Liver (tissue), 9 donors: ENCODE data around the gene ALG12. TPM values are rescaled to one million over a fixed set of nuclear protein-coding genes. Genes with fewer than 3 reads are reported as not detected.

ENCODE experiments used
- DNase-seq: peaks from one replicate; pipeline ENCODE4 v3.0.0-alpha.2; 2017; ENCODE audit warnings: low spot score
- H3K27ac ChIP-seq, 2 donors: one replicate each; pipeline ENCODE4 v1.7.0; 2013; ENCODE audit warnings: inconsistent platforms in 2 of 2, low read length in 2 of 2, control low read depth in 1 of 2, low read depth in 1 of 2, mild to moderate bottlenecking in 1 of 2
- H3K27me3 ChIP-seq, 4 donors: one replicate each; pipeline versions ENCODE4 v1.6.1 to v1.7.0; 2013; ENCODE audit warnings: low read length in 3 of 4, inconsistent platforms in 1 of 4, mild to moderate bottlenecking in 1 of 4, moderate library complexity in 1 of 4; ENCODE audit not compliant: control insufficient read depth in 4 of 4, insufficient read depth in 4 of 4
- H3K36me3 ChIP-seq, 4 donors: one replicate each; pipeline versions ENCODE4 v1.6.1 to v1.7.0; 2013; ENCODE audit warnings: low read length in 3 of 4, mild to moderate bottlenecking in 3 of 4, low read depth in 1 of 4, moderate library complexity in 1 of 4; ENCODE audit not compliant: control insufficient read depth in 4 of 4, insufficient read depth in 3 of 4
- H3K4me1 ChIP-seq, 4 donors: one replicate each; pipeline versions ENCODE4 v1.6.1 to v1.7.0; 2013; ENCODE audit warnings: low read length in 3 of 4, mild to moderate bottlenecking in 3 of 4, moderate library complexity in 1 of 4; ENCODE audit not compliant: control insufficient read depth in 4 of 4, insufficient read depth in 4 of 4
- H3K4me3 ChIP-seq, 3 donors: one replicate each; pipeline versions ENCODE4 v1.6.1 to v1.7.0; 2013; ENCODE audit warnings: low read length in 3 of 3, control low read depth in 1 of 3, low read depth in 1 of 3, mild to moderate bottlenecking in 1 of 3
- H3K9ac ChIP-seq, 2 donors: one replicate each; pipeline ENCODE4 v1.7.0; 2013; ENCODE audit warnings: low read length in 2 of 2, mild to moderate bottlenecking in 2 of 2, moderate library complexity in 2 of 2, control low read depth in 1 of 2, low read depth in 1 of 2
- H3K9me3 ChIP-seq, 4 donors: one replicate each; pipeline versions ENCODE4 v1.6.1 to v1.7.0; 2013; ENCODE audit warnings: low read length in 3 of 4; ENCODE audit not compliant: control insufficient read depth in 4 of 4
- ATF3 ChIP-seq: IDR thresholded peaks from 2 replicates; pipeline ENCODE4 v1.6.1; 2016; ENCODE audit warnings: antibody characterized with exemption
- CTCF ChIP-seq: fragments of 150-350 bp; IDR thresholded peaks from 2 replicates; pipeline ENCODE4 v1.5.1; 2017; ENCODE audit warnings: improper control_type of control experiment, low read depth, low read length; ENCODE audit not compliant: missing input control
- FOXA1 ChIP-seq: IDR thresholded peaks from 2 replicates; pipeline ENCODE4 v1.6.1; 2016; ENCODE audit warnings: antibody characterized with exemption
- GABPA ChIP-seq, 2 donors: IDR thresholded peaks in 1 of 2; conservative IDR thresholded peaks in 1 of 2; 2 replicates each; pipeline ENCODE4 v1.6.1; 2016; ENCODE audit warnings: antibody characterized with exemption in 2 of 2, mild to moderate bottlenecking in 1 of 2, moderate library complexity in 1 of 2
- HNF4A ChIP-seq, 2 donors: conservative IDR thresholded peaks; 2 replicates each; pipeline ENCODE4 v1.6.1; 2016; ENCODE audit warnings: antibody characterized with exemption in 2 of 2, mild to moderate bottlenecking in 2 of 2
- HNF4G ChIP-seq: IDR thresholded peaks from 2 replicates; pipeline ENCODE4 v1.6.1; 2016; ENCODE audit warnings: antibody characterized with exemption
- JUND ChIP-seq, 2 donors: IDR thresholded peaks; 2 replicates each; pipeline ENCODE4 v1.6.1; 2016; ENCODE audit warnings: antibody characterized with exemption in 2 of 2
- MAX ChIP-seq: IDR thresholded peaks from 2 replicates; pipeline ENCODE4 v1.6.1; 2016; ENCODE audit warnings: antibody characterized with exemption
- RAD21 ChIP-seq, 2 donors: IDR thresholded peaks; 2 replicates each; pipeline ENCODE4 v1.6.1; 2016; ENCODE audit warnings: antibody characterized with exemption in 2 of 2, mild to moderate bottlenecking in 2 of 2
- REST ChIP-seq: IDR thresholded peaks from 2 replicates; pipeline ENCODE4 v1.6.1; 2016; ENCODE audit warnings: antibody characterized with exemption, mild to moderate bottlenecking
- RXRA ChIP-seq, 2 donors: IDR thresholded peaks; 2 replicates each; pipeline ENCODE4 v1.6.1; 2017 to 2018; ENCODE audit warnings: antibody characterized with exemption in 2 of 2, mild to moderate bottlenecking in 1 of 2
- SP1 ChIP-seq: IDR thresholded peaks from 2 replicates; pipeline ENCODE4 v1.6.1; 2018; ENCODE audit warnings: antibody characterized with exemption, mild to moderate bottlenecking
- TAF1 ChIP-seq: conservative IDR thresholded peaks from 2 replicates; pipeline ENCODE4 v1.6.1; 2016; ENCODE audit warnings: antibody characterized with exemption, mild to moderate bottlenecking
- YY1 ChIP-seq: IDR thresholded peaks from 2 replicates; pipeline ENCODE4 v1.6.1; 2016; ENCODE audit warnings: antibody characterized with exemption, mild to moderate bottlenecking
- ZBTB33 ChIP-seq: IDR thresholded peaks from 2 replicates; pipeline ENCODE4 v1.6.1; 2016; ENCODE audit warnings: antibody characterized with exemption
- WGBS: extraction: QIAGEN DNeasy Blood & Tissue Kit; methylation state at CpG from one replicate; pipeline ENCODE4 v1.1.7; 2013; 5-methylcytosine and 5-hydroxymethylcytosine counted together
- polyA plus RNA-seq, 2 donors: library from polyadenylated mRNA; stranded (reverse) in 1 of 2; unstranded in 1 of 2; fragments of 200-250 nt in 1 of 2; fragments of >200 nt in 1 of 2; fragmentation: Nextera tagmentation in 1 of 2; extraction: Ambion mirVana in 1 of 2; gene quantifications; one replicate each; pipeline versions ENCODE4 v1.2.1 to v1.2.3, GENCODE V29; 2013 to 2015
- total RNA-seq, 2 donors: library from RNA; depleted of rRNA; stranded (reverse); fragments of >200 nt; gene quantifications; one replicate each; pipeline ENCODE4 v1.2.3, GENCODE V29; 2014
- donor health status: healthy.
- donor health status: healthy.
- donor health status: healthy.
- donor health status: healthy.
- donor health status: healthy.

The ALG12 gene
- total and polyA plus RNA-seq, 4 donors, result 10.4 to 20.2 (median 14.0) TPM

- H3K4me1 ChIP-seq, result peaks cover 0 to 18% (median 10%) of the 10 kb centered on the region in 4 donors
- no peaks in the 10 kb centered on the region for H3K9me3 ChIP-seq
- WGBS, result 94% methylated on average over 35 of the region's 35 CpGs
- H3K27me3 ChIP-seq, result no peaks in the 10 kb centered on the region
- no peak overlapping the region for H3K9ac ChIP-seq
- TF ChIP-seq JUND (IDR thresholded peaks at IDR 0.05) (no peak), MAX (no peak), ATF3 (no peak), REST (no peak), YY1 (no peak), RXRA (IDR thresholded peaks at IDR 0.05) (no peak), CTCF (no peak)
- DNase-seq, result no peak
- H3K4me3 ChIP-seq, result no peak overlapping the region
- H3K27ac ChIP-seq, result no peak overlapping the region
- H3K36me3 ChIP-seq, result peaks cover 6 to 24% (median 14%) of the 10 kb centered on the region in 4 donors
Measured at GRCh38 chr22:49921508-49922278, 3.5 kb upstream of the ALG12 start.

- H3K9me3 ChIP-seq, result no peaks in the 10 kb centered on the region
- H3K4me1 ChIP-seq, result peaks cover 0 to 18% (median 10%) of the 10 kb centered on the region in 4 donors
- no peak overlapping the region for H3K27ac ChIP-seq
- no peak overlapping the region for H3K9ac ChIP-seq
- no peak overlapping the region for H3K4me3 ChIP-seq
- H3K27me3 ChIP-seq, result no peaks in the 10 kb centered on the region
- DNase-seq, result no peak
- H3K36me3 ChIP-seq, result peaks cover 6 to 22% (median 14%) of the 10 kb centered on the region in 4 donors
- 82% methylated on average over 18 of the region's 18 CpGs for WGBS
- no peak for TF ChIP-seq GABPA (IDR thresholded peaks at IDR 0.05 in 1 of 2, conservative IDR thresholded peaks at IDR 0.05 in 1 of 2)
- no peak for TF ChIP-seq REST
- TF ChIP-seq ATF3, result no peak
- TF ChIP-seq FOXA1, result no peak
- no peak for TF ChIP-seq RXRA (IDR thresholded peaks at IDR 0.05)
- TF ChIP-seq RAD21 (IDR thresholded peaks at IDR 0.05), result no peak
- TF ChIP-seq CTCF, result no peak
- TF ChIP-seq HNF4A (conservative IDR thresholded peaks at IDR 0.05), result no peak
- no peak for TF ChIP-seq JUND (IDR thresholded peaks at IDR 0.05)
- TF ChIP-seq TAF1, result no peak
- no peak for TF ChIP-seq SP1
- TF ChIP-seq HNF4G, result no peak
- no peak for TF ChIP-seq ZBTB33
- no peak for TF ChIP-seq YY1
Measured at GRCh38 chr22:49920859-49921258, 2.6 kb upstream of the ALG12 start.
